ENCODE measurements around the gene MYLK2.

Gene MYLK2

DNA sequence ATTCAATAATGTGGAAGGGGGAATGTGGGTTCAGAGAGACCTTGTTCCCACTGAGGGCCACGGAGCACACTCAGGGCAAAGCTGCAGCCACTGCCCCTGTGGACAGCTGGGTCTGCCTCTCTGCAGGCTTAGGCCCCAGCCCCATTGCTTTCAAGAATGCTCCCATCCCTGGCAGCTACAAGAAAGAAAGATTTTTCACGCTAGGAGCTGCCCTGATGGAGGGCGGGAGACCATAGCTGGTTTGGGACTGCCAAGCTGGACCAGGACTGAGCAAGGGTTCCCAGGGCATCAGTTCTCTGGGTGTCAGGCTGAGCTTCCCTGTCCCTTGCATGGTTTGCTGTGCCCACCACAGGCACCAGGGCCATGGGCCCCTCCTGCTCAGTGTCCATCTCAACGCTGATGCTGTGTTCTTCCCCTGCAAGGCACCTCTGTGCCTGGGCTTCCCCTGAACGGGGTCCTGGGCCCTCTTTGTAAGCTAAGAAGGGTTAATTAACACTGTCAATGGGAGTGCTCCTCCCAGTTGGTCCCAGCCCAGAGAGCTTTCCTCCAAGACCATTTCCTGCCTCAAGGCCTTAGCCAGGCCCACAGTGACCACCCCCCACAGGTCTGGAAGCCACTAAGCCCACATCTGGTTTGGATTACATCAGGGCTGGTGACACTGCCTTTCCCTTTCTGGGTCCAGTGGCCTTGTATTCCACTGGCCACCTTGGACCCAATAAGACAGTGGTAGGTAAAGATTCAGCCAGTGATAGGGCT lies 17.9 kb downstream of the MYLK2 start:
- no peak for DNase-seq

DNA sequence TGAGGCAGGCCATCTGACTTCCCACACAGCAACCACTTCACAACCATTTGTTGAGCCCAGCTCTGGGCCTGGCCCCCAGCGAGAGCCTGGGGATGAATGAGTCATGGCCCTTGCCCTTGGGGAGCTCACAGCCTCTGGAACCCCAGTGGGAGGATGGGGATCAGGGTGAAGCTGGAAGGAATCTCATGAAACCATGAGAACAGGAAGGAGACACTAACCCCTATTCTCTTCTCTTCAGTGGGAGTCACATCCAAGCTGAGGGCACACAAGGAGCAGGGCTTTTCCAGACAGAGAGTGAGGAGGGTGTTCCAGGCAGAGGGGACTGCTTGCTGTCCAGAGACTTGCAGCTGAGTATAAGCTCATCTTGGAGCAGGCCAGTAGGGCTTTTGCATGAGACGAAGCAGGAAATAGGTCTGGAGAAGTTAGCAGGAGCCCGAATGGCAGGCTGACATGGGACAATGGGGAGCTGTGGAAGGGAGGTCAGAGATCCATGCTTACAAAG lies 18.8 kb downstream of the MYLK2 start:
- no peak for DNase-seq

DNA sequence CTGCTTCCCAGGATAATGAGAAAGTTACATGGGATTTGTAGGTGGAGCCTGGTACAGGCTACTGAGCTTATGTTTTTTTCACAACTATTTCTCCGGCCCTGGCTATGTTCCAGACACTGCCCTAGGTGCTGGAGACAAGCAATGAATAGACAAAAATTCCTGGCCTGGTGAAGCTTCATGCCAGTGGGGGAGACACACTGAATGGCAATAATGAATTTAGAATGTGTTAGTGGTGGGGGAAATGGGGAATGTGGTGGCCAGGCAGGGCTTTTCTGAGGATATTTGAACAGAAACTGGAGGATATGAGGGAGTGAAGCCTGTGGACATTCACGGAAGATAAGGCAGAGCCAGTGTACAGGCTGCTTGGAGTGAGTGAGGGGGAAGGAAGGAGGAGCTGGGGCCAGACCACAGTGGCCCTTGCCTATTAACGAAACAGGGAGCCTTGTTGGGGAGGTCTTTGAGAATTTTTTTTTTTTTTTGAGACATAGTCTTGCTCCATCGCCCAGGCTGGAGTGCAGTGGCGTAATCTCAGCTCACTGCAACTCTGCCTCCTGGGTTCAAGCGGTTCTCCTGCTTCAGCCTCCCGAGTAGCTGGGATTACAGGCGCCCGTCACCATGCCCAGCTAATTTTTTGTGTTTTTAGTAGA lies 19.6 kb downstream of the MYLK2 start:
- no peak for DNase-seq

DNA sequence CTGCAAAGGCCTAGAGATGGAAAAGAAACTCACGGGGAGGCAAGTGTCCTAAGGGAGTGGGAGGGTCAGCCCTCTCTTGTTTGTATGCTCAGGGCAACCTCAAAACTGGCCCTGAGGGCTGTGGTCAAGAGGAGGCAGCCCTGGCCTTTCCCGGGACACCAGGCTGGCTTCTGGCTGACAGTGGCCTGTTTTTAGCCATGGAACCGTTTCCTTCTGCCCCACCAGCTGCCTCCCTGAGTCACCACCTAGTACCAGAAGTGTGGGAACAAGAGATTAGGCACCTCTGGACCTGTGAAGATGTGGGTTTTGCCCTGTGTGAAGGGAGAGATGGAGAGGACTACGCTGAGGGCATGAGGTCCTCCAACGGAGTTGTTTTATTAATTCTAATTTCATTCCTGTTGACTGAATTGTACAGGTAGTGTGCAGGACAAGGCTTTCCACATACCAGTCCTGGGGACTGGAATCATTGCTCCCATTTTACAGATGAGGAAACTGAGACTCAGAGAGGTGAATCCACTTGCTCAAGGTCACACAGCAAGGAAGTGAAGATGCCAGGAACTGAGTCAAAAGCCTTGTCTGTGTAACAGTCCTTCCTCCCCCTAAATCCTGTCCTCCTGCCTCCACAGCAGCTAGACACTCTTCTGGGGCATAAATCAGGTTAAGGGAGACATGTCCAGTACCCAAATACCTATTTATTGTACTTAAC lies 20.8 kb downstream of the MYLK2 start:
- DNase-seq, result no peak

DNA sequence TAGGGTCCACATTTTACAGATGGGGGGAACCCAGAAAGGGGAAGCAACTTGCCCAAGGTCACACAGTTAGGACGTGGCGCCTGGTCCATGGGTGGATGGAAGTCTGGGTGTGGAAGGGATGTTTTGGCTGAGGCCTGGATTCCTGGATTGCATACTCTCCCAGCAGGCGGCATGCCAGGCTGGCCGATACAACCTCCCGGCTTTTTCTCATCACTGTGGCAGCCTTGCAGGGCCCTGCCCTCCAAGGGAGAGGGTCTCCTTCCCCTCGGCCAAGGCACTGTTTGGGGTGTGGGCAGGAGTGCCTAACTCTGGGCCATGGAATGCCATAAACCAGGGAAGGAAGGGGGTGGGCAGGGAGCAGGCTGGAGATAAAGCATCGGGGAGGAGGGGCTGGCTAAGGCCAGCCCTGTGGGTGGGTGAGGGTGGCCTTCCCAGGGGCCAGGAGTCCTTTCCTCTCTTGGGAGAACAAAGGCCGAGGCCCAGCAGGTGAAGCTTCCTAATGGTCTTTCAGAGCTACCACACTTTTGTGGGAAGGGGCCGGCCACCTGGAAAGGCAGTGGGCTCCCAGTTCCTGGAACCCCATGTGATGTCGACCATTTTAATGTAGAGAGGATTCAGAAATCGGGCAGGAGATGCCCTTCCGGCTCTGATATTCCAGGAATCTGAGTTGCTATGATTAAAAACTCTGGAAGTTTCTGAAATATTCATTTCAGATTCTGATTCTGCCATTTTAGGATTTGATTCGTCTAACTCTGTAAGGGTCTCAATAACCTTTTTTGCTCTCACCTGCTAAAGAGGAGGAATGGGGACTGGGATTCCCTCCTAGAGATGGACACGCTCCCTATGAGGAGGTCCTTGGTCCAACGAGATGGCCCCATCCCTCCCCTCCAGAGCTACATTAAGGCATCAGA lies 22.0 kb downstream of the MYLK2 start:
- no peak for DNase-seq

DNA sequence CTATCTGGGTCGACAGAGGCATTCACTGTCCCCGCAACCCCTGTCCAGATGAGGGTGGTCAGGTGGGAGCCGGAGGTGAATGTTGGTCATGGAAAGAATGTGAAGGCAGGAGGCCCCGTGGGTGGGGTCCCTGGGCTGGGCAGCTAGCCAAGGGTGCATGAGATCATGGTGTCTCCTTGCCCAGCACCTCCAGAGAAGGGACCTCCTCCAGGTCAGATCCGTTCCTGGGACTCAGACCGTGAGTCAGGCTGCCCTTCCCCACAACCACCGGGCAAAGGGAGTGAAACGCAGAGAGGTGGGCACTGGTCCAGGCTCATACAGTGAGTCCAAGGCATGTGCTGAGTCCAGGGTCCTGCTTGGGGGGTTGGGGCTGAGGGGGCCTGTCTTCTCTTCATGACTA lies 22.8 kb downstream of the MYLK2 start:
- DNase-seq, result no peak

DNA sequence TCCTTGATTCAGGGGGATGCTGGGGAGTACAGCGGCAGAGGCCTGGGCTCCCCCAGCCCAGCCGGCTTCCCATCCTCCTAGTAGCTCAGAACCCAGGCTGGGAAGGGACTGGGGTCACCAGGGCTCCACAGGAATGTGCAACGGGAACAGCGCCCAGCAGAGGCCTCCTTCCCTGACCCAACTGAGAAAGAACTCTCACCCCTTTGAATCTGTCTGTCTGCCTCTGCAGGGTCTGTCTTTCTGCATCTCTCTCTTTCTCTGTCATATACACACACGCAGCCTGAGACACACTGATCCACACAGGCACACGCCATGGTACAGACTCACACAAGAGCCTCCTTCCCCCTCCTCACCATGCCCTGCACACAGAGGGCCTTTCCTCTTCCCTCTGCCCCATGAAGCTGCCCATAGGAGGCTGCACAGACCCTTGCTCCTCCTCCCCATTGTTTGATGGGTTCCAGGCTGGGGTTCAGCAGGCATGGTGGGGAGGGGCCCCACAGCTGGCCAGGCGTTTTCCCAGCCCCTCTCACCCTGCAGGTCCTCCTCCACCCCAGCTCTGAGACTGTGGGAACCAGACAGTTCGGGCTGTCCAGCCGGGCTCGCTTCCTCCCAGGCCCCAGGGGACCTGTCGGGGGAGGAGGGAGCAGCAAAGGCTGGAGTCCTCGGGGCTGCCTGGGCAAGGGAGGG lies 23.5 kb downstream of the MYLK2 start:
- DNase-seq, result no peak

DNA sequence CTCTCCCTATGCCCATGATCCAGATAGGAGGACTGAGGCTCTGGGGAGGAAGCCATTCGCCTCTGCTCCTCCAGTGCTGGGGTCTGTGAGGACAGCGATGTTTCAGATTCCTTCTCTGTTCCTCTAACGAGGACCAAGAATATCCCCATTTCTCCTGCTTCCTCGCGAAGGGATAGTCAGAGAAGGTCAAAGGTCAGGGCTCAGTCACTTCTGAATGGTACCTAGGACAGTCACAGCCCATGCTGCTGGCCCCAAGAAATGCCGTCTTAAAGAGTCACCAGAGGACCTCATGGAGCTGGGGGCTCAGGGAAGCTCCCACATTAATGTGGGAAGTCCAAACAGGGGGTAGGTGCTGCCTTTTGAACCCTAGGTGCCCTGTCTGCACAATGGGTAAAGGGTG lies 24.1 kb downstream of the MYLK2 start:
- no peak for DNase-seq

DNA sequence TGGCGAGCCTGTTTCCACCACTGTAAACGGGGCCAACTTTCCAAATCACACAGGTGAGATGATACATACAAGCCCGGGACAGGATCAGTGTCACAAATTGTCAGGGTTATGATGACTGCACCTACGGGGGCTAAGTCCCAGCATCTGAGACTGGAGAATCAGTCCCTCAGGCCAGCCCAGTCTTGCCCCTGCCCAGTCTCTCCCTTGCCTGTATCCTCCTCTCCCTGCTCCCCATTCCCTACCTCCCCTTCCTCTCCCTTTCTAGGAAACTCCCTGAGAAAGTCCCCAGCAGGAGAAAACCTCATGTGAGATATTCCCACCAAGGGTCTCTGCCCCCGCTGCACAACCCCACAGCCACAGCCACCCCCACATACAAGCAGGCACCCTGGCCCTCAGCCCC lies 24.7 kb downstream of the MYLK2 start:
- DNase-seq, result no peak

DNA sequence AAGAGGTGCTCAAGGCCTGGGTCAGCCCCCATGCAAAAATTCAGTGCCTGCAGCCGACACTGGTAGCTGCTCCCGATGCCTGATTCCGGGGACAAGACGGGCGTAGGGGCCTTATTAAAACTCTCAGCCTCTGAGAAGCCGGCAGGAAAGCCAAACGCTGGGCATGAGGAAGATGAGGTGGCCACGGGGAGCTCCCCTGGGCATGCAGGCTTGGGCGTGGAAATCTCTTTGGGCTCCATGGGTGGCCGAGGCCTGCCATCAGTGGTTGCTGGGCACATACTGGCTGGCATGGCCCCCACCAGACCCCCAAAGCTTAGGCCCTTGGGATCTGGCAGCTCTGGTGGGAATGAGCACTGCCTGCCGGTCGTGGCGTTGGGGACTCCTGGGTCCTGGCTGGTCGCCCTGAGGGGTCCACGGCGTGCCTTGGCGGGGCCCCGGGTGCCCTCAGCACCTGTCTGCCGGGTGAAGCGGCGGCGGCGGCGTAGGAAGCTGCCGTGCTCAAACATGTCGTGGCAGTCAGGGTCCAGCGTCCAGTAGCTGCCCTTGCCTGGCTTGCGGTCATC lies 25.7 kb downstream of the MYLK2 start:
- no peak for DNase-seq

DNA sequence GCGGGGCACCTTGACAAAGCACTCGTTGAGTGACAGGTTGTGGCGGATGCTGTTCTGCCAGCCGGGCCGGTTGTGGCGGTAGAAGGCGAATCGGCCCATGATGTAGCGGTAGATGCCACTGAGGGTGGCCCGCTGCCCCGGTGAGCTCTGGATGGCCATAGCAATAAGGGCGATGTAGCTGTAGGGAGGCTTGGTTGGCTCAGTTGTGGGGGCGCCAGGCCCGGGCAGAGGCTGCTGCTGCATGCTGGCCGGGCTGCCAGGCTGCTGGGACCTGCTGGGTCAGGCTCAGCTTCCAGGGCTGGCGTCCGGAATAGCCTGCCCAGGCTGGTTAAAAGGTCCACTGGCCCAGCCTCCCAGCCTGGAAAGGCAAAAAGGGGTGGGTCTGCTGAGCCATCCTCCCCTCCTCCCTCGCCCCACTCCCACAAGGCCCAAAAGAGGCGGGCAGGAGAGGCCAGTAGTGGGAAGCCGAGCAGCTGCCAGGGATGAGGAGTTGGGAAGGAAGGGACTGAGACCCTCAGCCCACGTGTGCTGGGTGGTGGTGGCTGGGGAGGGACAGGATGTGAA lies 26.2 kb downstream of the MYLK2 start, which contains the start of gene FOXS1:
FOXS1 (minus strand) TSS at position 305 of the 564 bp plus-strand sequence; CDS start at position 243, 62 bp downstream.
- no peak for DNase-seq

DNA sequence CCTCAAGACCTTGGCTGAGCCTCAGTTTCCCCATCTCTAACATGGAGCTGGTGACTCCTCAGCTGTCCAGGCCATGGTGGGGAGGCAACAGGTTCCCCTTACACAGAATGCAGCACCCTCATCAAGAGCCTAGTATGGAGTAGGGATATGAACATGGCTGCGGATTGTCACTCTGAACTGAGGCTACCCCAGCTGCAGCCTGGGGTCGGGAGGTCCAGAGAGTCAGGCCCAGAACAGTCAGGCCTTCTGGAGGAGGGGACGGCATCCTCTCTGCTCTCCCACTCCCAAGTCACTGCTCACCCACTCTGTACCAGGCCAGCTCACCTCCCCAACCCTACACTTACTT lies 27.6 kb downstream of the MYLK2 start:
- DNase-seq, result no peak

DNA sequence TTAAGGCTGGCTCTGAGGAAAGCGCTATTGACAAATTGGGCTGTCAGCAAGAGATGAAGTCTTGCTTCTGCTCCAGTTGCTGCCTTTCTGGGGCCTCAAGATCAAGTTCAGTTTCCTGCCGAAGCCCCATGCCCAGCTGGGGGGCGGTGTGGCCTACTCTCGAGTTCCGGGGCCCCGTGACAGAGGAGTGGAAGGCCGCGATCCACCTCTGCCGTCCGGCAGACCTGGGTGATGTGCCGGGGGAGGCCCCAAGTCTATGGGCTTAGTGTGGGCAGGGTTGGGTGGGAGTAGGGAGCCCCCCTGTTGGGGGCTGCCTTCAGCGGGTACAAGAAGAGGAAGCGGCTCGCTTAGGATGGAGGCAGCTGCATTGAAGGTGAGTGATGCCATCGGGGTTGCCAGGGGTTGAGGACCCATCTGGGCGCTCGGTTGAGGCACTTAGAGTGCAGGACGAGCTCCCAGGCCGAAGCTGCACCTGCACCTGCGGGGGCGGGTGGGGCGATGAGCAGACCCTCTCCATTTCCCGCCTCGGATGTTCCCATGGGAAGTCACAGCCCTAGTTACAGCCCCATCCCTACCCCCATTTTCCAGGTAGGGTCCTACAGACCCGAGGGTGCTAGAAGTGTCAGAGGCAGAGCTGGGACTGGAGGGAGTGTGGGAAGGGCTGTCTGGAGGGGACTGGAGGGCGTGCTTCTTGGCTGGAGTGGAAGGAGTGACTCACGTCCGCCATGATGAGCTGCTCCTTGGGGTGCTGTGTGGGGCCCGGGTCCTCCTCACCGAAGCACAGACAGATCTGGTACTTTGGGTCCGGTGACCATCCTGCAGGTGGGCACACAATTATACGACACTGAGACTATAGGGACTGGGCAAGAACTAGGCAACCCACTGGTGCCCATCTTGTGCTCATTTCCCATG lies 29.2 kb downstream of the MYLK2 start:
- DNase-seq, result no peak

DNA sequence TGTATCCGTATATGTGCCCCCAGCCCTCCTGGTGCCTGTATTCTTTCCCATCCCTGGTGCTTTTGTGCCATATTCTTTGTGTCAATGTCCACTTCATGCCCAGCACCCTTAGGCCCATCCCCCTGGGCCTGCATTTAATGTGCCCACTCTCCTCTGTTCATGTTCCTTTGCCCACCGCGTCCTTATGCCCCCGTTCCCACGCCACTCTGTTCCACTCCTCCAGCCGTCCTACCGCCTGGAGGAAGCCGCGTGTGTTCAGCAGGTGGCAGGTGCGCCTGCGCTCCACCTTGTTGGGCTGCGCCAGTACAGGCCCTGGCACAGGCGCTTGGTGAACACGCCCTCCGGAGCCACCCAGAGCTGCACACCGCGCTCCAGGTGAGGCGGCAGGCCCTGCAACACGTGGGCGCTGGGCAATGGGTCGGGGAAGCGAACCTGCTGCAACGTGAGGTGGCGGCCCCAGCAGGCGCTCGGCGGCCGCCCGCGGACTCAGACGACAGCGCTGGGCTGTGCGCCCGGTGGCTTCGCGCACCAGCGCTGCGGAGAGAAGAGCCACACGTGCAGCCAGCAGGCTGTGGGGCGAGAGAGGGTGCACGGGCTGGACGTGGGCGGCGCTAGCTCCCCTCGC lies 30.3 kb downstream of the MYLK2 start:
- no peak for DNase-seq

DNA sequence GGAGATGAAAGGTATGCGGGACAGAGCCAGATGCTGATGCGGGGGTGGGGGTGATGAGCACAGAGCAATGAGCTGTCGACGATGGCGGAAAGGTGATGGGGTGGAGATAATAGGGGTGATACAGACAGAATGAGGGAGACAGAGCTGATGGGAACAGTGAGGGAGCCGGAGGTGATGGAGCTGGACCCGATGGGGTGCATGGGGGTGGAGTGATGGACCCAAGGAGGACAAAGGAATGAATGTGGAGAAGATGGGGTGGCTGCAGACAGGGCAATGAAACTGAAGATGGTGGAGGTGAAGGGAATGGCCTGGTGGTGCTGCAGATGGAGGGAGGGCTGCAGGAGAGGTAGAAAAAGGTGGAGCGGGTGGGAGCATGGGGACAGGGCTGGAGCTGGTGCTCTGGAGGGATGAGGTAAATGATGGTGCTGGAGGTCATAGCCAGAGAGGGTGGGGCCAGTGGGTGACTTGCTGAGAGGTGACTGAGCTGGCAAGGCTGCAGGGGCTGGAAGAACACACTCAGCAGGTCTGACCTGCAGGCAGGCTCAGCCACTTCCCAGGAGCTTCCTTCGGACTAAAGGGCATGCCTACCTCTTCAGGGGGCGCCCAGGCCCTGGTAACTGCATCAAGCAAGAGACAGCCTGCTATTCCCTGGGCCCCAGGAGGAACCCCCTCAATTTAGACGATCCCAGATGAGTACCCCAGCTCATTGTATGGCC lies 32.2 kb downstream of the MYLK2 start:
- no peak for DNase-seq

DNA sequence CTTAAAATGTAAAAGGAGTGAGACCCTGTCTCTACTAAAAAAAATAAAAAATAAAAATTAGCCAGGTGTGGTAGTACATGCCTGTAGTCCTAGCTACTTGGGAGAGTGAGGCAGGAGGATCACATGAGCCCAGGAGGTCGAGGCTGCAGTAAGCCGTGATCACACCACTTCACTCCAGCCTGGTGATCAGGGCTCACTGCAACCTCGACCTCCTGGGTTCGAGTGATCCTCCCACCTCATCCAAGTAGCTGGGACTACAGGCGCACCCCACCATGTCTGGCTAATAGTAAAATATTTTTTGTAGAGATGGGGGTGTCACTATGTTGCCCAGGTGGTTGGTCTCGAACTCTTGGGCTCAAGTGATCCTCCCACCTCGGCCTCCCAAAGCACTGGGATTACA lies 34.3 kb downstream of the MYLK2 start:
- no peak for DNase-seq

DNA sequence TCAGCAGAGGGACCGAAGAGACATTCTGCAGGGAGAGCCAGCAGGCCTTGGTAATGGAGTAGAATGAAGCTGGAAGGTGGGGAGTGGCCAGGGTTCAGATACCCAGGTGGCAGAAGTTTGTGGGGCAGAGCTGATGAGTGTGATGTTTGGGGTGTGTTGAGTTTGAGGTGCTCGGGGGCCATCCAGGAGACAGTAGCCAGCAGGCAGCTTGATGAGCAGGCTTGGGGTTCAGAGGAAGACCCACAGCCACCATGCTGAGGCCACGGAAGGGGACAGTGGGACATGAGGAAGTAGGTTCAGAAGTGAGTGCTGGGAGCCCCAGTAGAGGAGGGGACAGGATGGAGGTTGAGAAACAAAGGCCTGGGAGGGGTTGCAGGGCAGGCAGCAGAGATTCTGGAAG lies 37.4 kb downstream of the MYLK2 start:
- DNase-seq, result no peak

DNA sequence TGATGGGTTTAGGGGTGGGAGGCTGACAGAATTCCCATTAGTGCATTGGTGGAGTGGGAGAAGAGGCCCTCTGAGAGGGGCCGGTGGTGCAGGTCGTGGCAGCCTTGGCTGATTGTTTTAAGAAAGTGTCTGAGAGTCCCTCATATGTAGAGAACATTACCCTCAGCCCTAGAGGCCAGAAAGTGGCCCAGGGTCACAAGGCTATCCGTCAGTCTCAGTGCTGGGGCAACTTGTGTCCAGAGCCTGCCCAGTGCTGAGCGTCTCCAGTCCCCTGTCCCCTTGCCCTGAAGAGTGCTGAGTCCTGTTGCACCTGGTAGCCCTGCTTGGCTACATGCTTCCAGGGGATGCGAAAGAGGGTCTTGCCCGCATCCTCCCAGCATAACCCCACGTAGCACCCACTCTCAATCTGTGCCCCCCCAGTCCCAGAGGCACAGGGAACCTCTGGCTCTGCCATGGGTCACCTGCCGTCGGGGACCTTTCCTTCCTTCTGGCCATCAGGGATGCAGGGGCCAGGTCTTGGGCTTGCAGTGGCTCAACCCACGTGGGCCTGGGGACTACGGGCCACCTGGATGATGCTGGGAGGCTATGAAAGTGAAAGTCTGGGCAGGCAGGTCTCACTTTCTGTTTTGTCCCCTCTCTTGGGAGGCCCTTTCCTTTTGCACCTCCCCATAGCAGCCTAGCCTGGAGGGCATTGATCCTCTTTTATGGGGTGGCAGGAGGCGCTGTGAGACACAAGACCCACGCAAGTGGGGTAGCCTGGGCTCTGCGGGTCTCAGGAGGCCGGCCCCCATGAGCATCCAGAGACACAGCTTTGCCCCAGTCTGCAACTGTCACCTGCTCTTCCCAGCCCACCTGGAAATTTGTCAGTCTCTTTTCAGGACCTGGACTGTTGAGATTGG lies 39.0 kb downstream of the MYLK2 start:
- DNase-seq, result no peak
